GM12801 (cell line): ENCODE measurements around the gene CMSS1.

Experiments used
- TF ChIP-seq, protein P1 (sequence below): IDR thresholded peaks from one replicate; pipeline ENCODE4 v1.5.1; 2011; ENCODE audit warnings: control low read depth; ENCODE audit not compliant: insufficient read length; ENCODE audit errors: extremely low read depth

Gene CMSS1

GRCh38 chr3:99895703-99896441 lies 78.2 kb downstream of the CMSS1 start:
- TF ChIP-seq, protein P1, sequence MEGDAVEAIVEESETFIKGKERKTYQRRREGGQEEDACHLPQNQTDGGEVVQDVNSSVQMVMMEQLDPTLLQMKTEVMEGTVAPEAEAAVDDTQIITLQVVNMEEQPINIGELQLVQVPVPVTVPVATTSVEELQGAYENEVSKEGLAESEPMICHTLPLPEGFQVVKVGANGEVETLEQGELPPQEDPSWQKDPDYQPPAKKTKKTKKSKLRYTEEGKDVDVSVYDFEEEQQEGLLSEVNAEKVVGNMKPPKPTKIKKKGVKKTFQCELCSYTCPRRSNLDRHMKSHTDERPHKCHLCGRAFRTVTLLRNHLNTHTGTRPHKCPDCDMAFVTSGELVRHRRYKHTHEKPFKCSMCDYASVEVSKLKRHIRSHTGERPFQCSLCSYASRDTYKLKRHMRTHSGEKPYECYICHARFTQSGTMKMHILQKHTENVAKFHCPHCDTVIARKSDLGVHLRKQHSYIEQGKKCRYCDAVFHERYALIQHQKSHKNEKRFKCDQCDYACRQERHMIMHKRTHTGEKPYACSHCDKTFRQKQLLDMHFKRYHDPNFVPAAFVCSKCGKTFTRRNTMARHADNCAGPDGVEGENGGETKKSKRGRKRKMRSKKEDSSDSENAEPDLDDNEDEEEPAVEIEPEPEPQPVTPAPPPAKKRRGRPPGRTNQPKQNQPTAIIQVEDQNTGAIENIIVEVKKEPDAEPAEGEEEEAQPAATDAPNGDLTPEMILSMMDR = no peak

DNA sequence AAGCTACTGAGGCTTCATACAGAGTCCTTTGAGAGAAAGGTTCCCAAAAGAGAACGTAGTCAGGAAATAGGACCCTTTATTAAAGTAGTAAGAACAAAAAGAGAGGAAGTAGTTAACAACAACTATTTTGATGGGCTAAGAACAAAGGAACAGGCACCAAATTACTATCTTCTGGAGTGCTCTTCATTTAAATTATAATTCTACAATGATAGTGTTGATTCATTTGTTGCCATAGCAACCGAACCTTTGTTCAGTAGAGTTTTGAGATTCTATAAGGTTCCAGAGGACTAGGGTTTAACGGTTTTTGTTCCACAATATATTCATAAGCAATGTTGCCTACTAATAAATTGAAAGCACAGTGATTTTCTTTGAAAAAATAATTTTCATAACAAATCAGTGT lies 78.8 kb downstream of the CMSS1 start:
- TF ChIP-seq, protein P1 = no peak

DNA sequence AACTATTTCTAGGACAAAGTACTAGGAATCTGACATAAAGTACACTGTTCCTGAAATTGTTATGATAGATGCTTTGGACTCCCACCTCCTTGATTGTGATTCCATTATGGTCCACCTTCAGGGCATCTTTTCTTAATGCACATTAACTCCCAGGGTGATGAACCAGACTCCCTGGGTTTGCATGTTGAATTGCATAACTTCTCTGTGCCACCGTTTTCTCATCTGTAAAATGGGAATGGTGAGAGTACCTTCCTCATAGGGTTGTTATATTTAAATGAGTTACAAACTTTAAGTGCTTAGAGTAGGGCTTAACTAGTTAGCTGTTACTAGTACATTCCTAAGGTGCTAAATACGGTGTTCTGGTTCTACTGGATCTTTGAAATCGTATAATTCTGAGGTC lies 81.9 kb downstream of the CMSS1 start:
- TF ChIP-seq, protein P1 = no peak

GRCh38 chr3:99900248-99900647 lies 82.6 kb downstream of the CMSS1 start:
- TF ChIP-seq, protein P1 = no peak

- TF ChIP-seq, protein P1 = no peak
These were observed 83.7 kb downstream of the CMSS1 start for GRCh38 chr3:99901200-99901926.

GRCh38 chr3:99902091-99902490 lies 84.4 kb downstream of the CMSS1 start:
- TF ChIP-seq, protein P1 = no peak

- TF ChIP-seq, protein P1 = no peak
These were observed 86.2 kb downstream of the CMSS1 start for GRCh38 chr3:99903869-99904268.
